HFFc6 (cell line): ENCODE results near the gene LASP1. TPM values are rescaled to one million over a fixed set of nuclear protein-coding genes. Genes with fewer than 3 reads are reported as not detected.

Experiments used
- DNase-seq: peaks from one replicate; pipeline ENCODE4 v3.0.0-alpha.2; 2018
- H3K27ac Mint-ChIP-seq: 2 replicates; pipeline ENCODE4 v1.8.0; 2020; ENCODE audit warnings: mild to moderate bottlenecking, mixed read lengths
- H3K27me3 Mint-ChIP-seq: 2 replicates; pipeline ENCODE4 v1.8.0; 2021; ENCODE audit warnings: mild to moderate bottlenecking, moderate library complexity, mixed read lengths; ENCODE audit not compliant: insufficient read depth
- H3K36me3 Mint-ChIP-seq: 2 replicates; pipeline ENCODE4 v1.8.0; 2021; ENCODE audit warnings: low read depth, mixed read lengths
- H3K4me1 Mint-ChIP-seq: 2 replicates; pipeline ENCODE4 v1.8.0; 2020; ENCODE audit warnings: low read depth, mixed read lengths
- H3K4me3 Mint-ChIP-seq: 2 replicates; pipeline ENCODE4 v1.8.0; 2020; ENCODE audit warnings: mild to moderate bottlenecking, moderate library complexity, mixed read lengths
- H3K9me3 Mint-ChIP-seq: 2 replicates; pipeline ENCODE4 v1.8.0; 2020; ENCODE audit warnings: mild to moderate bottlenecking, mixed read lengths
- CTCF ChIP-seq: fragments of 200-600 bp; sonication (generic); IDR thresholded peaks from 2 replicates; pipeline ENCODE4 v1.5.0; 2021; ENCODE audit warnings: antibody characterized with exemption, mild to moderate bottlenecking
- microRNA-seq: library from miRNA; unstranded; fragments of <30 nt; microRNA quantifications from one replicate; pipeline ENCODE4, GENCODE V29; 2019
- total RNA-seq, 6 experiments: library from RNA; stranded (reverse); fragmentation: NEBNext Ultra II Directional; extraction: Animal tissue kit (Norgen Biotek cat#: 25700); gene quantifications; 2 replicates in 1 of 6; 3 replicates in 5 of 6; pipeline ENCODE4 v1.2.3, GENCODE V29; 2021

LASP1 gene
- total RNA-seq, 6 experiments from 2014 or later = 428 to 517 (median 484) TPM

GRCh38 chr17:38970804-38971203, 100.9 kb downstream of the LASP1 start:
- Mint-ChIP-seq H3K36me3 (no peaks in the 10 kb centered on the region), H3K4me3 (no peak overlapping the region), H3K27ac (no peak overlapping the region), H3K27me3 (peaks cover 2% of the 10 kb centered on the region; the same call in 1 of the 2 replicates), H3K4me1 (no peaks in the 10 kb centered on the region), H3K9me3 (no peaks in the 10 kb centered on the region)
- DNase-seq = no peak
- no peak for TF ChIP-seq CTCF

Small RNAs within 50 kb of the gene (microRNA-seq; reads per million reads assigned to microRNA genes)
- gene MIR4727 (not detected), gene MIR6779 (3.1 reads per million)

Other genes starting within 250 kb of the LASP1 start
- 1 to 10 TPM in 5 of 6 experiments, under 1 TPM in 1; 0.95 to 1.4 (median 1.3) TPM for gene EPOP, start 195.1 kb upstream of the LASP1 start, total RNA-seq
- gene MLLT6, start 164.8 kb upstream of the LASP1 start, total RNA-seq = 10 to 100 TPM; 26.5 to 31.5 (median 30.2) TPM
- 10 to 100 TPM; 35.0 to 38.7 (median 36.6) TPM for gene CISD3, start 139.7 kb upstream of the LASP1 start, total RNA-seq
- 10 to 100 TPM; 59.7 to 73.5 (median 69.0) TPM for gene PCGF2, start 121.7 kb upstream of the LASP1 start, total RNA-seq
- gene PSMB3, start 117.3 kb upstream of the LASP1 start, total RNA-seq = 100 to 1,000 TPM; 232 to 273 (median 253) TPM
- 10 to 100 TPM; 48.7 to 61.8 (median 55.5) TPM for gene PIP4K2B, start 70.5 kb upstream of the LASP1 start, total RNA-seq
- 10 to 100 TPM; 11.0 to 13.7 (median 12.9) TPM for gene CWC25, start 44.7 kb upstream of the LASP1 start, total RNA-seq
- gene RPL23, start 16.3 kb upstream of the LASP1 start, total RNA-seq = 1,000 to 10,000 TPM; 1,099 to 1,402 (median 1,310) TPM
- gene FBXO47, start 97.3 kb downstream of the LASP1 start, total RNA-seq = not detected